SU-DHL-6 (cell line): ENCODE measurements around the gene RDH13.

Source experiments
- CTCF ChIP-seq: fragments of 200-600 bp; sonication (generic); IDR thresholded peaks from one replicate; pipeline ENCODE4 v1.5.1; 2017; ENCODE audit warnings: antibody characterized with exemption, mild to moderate bottlenecking, low read length, moderate library complexity; ENCODE audit not compliant: insufficient read depth, poor library complexity, severe bottlenecking
- EZH2phosphoT487 ChIP-seq: fragments of 200-600 bp; sonication (generic), shearing (Covaris generic); conservative IDR thresholded peaks from 2 replicates; pipeline ENCODE4 v1.6.1; 2018; ENCODE audit warnings: mild to moderate bottlenecking, antibody characterized with exemption, low read length, moderate library complexity, mixed read lengths

- TF ChIP-seq CTCF (no peak), EZH2phosphoT487 (no peak)
These were observed 27.6 kb upstream of the RDH13 start for GRCh38 chr19:55090564-55090963.
